GM12892 (cell line): Measurements from ENCODE around the gene ACTR1A.
"Not testable (repeated sequence)": the region's sequence is repeated elsewhere in the genome, so short reads cannot be mapped to it uniquely, and the experiment has no call there.

ENCODE experiments used
- POLR2A ChIP-seq: IDR thresholded peaks from 2 replicates; pipeline ENCODE4 v1.6.1; 2011; ENCODE audit warnings: low read depth, low read length, control low read depth
- POLR2AphosphoS5 ChIP-seq: IDR thresholded peaks from 2 replicates; pipeline ENCODE4 v1.6.1; 2011; ENCODE audit warnings: low read depth, low read length, control low read depth

DNA sequence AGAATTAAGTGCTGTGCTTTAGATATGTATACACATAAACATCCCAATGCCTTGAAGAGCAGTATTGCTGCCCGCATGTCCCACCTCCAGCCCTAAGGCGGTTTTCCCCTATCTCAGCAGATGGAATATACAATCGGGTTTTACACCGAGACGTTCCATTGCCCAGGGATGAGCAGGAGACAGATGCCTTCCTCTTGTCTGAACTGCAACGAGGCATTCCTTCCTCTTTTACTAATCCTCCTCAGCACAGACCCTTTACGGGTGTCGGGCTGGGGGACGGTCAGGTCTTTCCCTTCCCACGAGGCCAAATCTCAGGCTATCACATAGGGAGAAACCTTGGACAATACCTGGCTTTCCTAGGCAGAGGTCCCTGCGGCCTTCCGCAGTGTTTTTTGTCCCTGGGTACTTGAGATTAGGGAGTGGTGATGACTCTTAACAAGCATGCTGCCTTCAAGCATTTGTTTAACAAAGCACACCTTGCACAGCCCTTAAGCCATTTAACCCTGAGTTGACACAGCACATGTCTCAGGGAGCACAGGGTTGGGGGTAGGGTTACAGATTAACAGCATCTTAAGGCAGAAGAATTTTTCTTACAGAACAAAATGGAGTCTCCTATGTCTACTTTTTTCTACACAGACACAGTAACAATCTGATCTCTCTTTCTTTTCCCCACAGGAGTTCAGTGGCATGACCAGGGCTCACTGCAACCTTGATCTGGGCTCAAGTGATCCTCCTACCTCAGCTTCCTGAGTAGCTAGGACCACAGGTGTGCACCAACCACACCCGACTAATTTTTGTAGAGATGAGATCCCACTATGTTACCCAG is 47.6 kb downstream of the ACTR1A start:
- TF ChIP-seq POLR2A, POLR2AphosphoS5: not testable (repeated sequence)
